A375 (cell line): ENCODE measurements around the gene PLVAP. TPM values are rescaled to one million over a fixed set of nuclear protein-coding genes. Genes with fewer than 3 reads are reported as not detected.

Experiments used
- total RNA-seq: library from RNA; depleted of rRNA; stranded (reverse); fragments of >200 nt; shearing (Covaris generic); gene quantifications from 2 replicates; pipeline ENCODE4 v1.2.3, GENCODE V29; 2014; rRNA removed

Gene PLVAP, protein sequence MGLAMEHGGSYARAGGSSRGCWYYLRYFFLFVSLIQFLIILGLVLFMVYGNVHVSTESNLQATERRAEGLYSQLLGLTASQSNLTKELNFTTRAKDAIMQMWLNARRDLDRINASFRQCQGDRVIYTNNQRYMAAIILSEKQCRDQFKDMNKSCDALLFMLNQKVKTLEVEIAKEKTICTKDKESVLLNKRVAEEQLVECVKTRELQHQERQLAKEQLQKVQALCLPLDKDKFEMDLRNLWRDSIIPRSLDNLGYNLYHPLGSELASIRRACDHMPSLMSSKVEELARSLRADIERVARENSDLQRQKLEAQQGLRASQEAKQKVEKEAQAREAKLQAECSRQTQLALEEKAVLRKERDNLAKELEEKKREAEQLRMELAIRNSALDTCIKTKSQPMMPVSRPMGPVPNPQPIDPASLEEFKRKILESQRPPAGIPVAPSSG
- 0.11 TPM in 1 of 2 replicates, not detected in the other for total RNA-seq

DNA sequence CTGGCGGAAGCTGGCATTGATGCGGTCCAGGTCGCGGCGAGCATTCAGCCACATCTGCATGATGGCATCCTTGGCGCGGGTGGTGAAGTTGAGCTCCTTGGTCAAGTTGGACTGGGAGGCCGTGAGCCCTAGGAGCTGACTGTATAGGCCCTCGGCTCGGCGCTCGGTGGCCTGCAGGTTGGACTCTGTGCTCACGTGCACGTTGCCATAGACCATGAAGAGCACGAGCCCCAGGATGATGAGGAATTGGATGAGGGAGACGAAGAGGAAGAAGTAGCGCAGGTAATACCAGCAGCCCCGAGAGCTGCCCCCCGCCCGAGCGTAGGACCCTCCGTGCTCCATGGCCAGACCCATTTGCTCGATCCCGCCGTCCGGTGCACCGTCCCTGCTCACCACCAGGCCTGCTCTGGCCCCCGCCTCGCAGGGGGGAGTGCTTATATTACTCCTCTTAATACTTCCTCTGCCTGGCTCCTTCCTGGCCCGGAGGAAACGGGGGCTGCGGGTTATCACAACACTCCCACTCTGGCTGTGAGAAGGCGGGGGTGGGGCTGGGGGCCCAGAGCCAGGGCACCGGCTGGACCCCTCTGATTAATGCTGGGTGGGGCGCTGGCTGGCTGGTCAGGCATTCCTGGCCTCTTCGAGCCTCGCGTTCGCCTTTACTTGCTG, at the start of gene PLVAP:
Gene PLVAP (minus strand): TSS at position 408 of the 666 bp plus-strand sequence. CDS start 54 bp downstream, at position 354.

DNA sequence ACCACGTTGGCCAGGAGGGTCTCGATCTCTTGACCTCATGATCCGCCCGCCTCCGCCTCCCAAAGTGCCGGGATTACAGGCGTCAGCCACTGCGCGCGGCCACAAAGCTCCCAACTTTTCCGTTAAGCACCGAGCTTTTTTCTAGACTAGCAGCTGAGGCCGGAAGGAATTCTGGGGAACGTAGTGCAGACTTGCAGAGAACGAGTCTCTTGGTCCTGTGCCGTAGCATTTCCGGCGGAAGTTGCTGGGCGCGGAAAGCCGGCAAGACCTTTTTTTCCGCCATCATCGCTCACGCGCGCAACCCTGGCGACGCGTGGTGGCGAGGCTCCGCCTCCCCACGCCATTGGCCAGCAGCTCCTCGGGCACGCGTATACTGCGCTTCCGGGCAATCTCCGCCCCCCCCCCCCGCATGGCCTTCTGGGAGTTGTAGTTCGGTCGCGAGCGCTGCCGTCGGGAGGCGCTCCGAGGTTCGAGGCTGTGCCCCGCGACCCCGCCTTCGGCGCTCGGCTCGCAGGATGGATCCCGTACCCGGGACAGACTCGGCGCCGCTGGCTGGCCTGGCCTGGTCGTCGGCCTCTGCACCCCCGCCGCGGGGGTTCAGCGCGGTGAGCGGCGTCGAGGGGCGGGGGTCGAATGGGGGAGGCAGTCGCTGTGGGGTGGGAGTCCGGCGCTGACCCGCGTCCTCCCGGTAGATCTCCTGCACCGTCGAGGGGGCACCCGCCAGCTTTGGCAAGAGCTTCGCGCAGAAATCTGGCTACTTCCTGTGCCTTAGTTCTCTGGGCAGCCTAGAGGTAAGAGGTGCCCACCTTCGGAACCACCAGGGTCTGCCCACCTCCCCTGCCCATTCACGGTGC, 42.7 kb upstream of the PLVAP start, which contains the start of gene MVB12A:
Gene MVB12A (plus strand): TSS at position 427 of the 854 bp plus-strand sequence. CDS start 89 bp downstream, at position 516.

DNA sequence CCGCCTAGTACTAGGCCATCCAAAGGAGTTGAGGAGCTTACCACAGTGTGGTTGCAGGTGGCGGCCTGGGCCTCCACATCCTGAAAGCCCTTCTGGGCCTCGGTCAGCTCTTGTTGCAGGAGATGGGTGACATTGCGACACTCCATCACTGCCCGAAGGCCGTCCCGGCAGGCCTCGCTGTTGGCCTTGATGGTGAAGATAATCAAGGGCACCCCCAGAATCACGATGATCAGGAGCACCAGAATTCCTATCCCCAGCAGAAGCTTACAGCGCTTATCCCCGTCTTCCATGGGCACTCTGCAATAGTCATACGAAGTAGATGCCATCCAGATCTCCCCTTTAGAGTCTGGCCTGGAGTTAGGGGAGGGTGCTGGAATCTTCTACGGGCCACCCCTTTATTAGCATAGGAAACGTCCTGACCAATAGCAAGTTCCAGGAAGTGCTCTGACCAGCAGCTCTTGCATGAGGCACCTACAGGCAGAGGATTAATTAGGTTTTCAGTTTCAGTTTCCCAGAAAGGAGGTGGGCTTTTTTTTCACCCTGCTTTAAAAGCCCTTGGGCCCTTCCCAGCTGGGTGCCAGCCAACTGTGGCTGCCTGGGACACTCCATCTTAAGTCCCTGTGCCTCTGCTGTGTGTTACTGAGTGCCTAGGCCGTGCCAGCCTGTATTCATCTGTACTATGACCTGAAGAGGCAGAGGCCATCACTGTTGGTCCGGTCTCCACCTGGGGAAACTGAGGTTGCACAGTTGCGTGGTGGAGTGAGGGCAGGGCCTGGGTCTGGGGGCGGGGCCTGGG, 28.3 kb upstream of the PLVAP start, which contains the start of gene BST2:
Gene BST2 (minus strand): TSS at position 381 of the 796 bp plus-strand sequence. CDS start 55 bp downstream, at position 326.

DNA sequence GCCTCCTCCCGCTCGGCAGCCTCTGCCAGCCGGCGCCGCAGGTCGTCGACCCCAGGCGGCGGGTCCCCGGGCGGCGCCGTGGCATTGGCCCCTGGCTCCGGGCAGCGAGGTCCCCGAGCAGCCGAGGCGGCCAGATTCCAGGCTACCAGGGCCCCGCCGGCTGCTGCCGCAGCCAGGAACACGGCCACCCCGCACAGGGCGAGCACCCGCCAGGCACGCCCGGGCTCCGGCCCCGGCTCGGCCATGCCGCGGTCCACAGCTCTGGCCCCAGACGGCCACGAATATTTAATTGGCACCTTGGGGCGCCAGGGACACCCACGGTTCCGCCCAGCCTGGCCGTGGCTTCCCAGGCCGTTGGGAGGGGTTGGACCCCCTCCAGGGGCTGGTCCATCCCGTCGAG, 16.8 kb upstream of the PLVAP start, which contains the start of gene CCDC194:
Gene CCDC194 (minus strand): TSS at position 283 of the 400 bp plus-strand sequence. CDS start 38 bp downstream, at position 245.

DNA sequence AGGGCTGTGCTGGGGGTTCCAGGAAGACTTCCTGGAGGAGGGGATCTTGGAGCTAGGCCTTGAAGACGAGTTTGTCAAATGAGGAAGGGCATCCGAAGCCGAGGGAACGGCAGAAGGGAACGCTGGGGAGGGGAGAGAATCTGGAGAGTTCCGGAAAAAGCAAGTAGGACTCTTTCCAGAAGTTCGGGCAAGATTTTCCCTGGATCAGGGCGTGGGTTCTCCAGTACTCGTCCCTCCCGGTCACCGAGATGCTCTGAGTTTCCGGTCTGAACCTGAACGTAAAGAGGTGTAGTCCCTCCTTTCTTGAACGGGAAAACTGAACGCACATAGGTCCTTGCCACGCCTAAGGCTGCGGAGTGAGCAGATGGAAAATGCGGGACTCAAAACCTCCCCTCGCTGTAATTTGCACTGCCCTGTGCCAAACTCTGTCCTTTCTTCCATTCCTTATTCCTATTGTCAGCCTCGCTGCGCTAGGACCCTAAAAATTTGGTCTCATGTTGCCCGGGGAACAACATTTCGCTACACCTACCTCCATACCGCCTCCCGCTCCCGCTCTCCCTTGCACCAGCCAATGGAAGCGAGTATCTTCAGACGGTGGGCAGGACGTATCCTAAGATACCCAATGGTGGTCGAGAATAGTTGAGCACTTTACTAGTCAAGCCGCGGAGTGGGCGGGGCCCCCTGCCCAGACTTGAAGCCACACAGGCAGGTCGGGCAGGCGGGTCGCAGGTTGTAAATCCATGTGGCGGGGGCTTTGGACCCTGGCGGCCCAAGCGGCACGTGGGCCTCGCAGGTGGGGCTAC, 40.1 kb downstream of the PLVAP start, which contains the start of gene GTPBP3:
Gene GTPBP3 (plus strand): TSS at position 682 of the 803 bp plus-strand sequence. CDS start 59 bp downstream, at position 741.

DNA sequence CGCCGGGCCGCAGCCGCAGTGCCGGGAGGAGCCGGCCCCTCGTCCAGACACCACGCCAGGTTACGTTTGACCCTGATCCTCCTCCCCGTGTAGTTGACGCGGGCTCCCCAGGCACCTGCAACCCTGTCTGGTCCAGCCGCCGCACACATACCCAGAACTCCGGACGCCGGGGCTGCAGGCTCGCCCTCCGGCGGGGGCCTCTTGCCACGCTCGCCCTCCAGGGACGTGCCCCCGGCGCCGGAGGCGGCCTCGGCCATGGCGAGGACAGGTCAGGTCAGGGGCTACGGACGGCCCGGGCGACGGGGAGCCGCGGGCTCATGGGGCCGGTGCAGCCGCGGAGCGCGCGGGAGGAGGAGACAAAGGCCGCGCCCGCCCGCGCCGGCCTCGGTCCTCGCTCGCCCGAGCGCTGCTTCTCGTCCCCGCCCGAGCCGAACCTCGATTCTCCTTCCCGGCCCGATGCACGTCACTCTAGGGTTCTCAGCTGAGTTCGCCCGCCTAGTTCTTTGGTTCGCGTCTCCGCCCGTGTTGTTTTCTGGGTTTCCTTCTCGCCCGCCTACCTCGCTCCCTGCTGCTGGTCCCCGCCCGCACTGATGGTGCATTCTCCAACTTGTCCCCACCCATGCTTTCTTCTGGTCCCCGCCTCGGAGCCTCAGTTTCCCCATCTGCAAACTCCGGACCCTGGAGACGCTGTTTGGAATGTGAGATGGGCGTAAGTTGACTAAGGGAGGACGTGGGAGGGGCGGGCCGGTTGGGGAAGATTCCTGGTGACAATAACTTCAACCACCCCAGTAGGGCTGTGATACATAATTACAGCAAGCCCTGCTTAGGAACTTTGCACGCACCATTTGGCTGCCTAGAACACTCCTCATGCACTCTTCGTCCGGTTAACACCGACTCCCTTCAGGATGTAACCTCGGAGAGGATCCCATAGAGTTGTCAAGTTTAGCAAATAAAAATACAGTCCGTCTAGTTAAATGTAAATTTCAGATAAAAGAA, 42.4 kb downstream of the PLVAP start, which contains the start of gene ANO8:
Gene ANO8 (minus strand): TSS at position 442 of the 996 bp plus-strand sequence. CDS start 185 bp downstream, at position 257.

DNA sequence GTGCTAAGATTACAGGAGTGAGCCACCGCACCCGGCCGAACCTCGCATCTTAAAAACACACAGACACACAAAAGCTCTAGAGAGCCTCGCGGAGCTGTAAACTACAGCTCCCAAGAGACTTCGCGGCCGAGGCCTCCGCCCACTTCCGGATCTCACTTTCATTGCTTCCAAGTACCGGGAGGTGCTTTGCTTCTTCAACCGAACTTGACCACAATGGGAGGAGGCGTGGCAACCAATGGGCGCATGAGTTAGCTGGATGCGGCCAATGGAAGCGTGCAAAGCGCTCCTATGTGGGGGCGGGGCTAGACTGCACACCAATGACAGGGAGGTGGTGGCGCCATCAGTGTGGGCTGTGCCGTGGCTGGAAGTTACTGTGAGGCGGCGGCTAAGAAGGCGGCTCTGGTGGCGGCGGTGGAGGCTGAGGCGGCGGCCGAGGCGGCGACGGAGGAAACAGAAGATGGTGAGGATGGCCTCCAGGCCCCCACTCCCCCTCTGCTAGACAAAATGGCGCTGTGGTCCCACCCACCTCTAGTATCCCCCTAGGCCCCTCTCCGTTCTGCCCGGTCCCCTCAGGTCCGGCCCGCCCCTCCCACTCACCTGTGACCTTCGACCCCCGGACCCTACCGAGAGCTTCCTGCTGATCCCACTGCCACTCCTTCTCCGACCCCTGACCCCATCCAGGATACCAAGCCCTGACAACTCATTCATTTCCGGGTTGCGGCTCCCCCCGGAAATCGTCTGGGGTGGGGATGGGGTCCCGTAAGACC, 67.8 kb downstream of the PLVAP start, which contains the start of gene DDA1:
Gene DDA1 (plus strand): TSS at position 366 of the 767 bp plus-strand sequence. CDS start 92 bp downstream, at position 458.

DNA sequence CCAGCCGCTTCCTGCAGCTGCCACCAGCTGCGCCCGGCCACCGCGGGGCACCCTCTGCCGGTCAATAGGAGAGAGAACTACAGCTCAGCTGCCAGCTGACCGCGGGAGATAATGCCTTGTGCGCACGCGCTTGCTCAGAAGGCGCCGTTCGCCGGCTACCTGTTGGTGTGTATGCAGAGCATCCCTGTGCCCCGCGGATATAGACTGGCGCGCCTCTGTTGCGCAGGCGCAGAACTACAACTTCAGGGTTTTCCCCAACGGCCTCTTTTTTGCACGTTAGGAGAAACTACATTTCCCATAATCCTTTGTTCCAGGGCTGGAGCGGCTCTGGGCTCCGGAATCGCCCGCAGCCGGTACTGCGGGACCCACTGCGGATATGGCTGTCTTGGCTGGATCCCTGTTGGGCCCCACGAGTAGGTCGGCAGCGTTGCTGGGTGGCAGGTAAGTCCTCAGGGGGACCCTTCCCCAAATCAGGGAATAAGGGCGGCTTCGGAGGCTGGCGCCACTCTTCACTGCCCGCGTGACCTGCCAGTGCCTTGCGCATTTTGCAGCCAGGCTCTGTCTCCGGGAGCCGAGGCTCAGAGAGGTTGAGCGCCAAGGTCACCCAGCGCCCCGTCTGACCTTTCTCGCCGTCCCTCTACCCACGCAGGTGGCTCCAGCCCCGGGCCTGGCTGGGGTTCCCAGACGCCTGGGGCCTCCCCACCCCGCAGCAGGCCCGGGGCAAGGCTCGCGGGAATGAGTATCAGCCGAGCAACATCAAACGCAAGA, 71.4 kb downstream of the PLVAP start, which contains the start of gene MRPL34:
Gene MRPL34 (plus strand): TSS at position 356 of the 768 bp plus-strand sequence. CDS start 21 bp downstream, at position 377.

DNA sequence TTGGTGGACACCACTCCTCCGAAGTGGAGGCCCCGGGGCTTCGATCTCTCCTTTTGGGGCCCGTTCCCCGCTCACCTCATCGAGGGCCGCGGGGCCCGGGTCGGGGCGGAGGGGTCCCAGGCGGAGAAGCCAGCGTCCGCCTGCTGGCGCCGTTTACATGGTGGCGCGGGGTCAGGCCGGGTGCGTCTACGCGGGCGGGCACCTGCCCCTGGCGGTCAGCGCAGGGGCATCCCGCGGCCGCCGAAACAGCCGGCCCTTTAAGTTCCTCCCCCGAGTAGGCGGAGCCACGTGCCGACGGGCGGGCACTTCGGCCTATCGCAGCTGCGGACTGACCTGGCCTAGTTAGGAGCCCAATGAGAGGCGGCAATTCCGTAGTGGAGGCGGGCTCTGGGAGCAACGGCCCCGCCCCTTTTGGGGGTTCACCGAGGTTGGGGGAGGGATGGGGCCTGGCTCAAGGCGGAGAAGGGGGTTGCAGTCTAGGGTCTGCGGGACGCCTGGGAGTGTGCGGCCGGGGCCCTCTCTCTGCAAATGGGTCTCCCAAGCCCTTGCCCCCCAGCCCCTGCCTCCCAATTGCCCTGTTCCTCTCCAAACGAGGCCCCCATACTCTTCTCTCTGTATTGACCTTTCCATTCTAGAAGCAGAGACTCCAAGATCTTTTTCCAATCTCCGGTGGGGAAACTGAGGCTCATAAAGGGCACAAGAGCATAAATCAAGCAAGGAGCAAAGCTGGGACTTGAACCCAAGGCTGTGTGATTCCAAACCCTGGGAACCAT, 73.8 kb downstream of the PLVAP start, which contains the start of gene ABHD8:
Gene ABHD8 (minus strand): TSS at position 259 of the 773 bp plus-strand sequence. CDS start 1,809 bp downstream, outside the sequence.

Other genes starting within 250 kb of the PLVAP start
- 137 and 146 TPM in 2 replicates for gene USE1, start 162.0 kb downstream of the PLVAP start, total RNA-seq
- gene OCEL1, start 151.1 kb downstream of the PLVAP start, total RNA-seq = 9.6 and 10.5 TPM in 2 replicates
- gene NR2F6, start 131.4 kb downstream of the PLVAP start, total RNA-seq = 87.1 and 107 TPM in 2 replicates
- not detected in 2 replicates for gene USHBP1, start 112.6 kb downstream of the PLVAP start, total RNA-seq
- 231 and 246 TPM in 2 replicates for gene BABAM1, start 109.9 kb downstream of the PLVAP start, total RNA-seq
- 5.1 and 6.9 TPM in 2 replicates for gene ANKLE1, start 95.4 kb downstream of the PLVAP start, total RNA-seq
- 21.3 and 22.6 TPM in 2 replicates for gene ABHD8, start 73.9 kb downstream of the PLVAP start, total RNA-seq
- 123 and 159 TPM in 2 replicates for gene MRPL34, start 71.5 kb downstream of the PLVAP start, total RNA-seq
- 80.6 and 111 TPM in 2 replicates for gene DDA1, start 67.8 kb downstream of the PLVAP start, total RNA-seq
- 7.4 and 7.7 TPM in 2 replicates for gene ANO8, start 42.5 kb downstream of the PLVAP start, total RNA-seq
- gene GTPBP3, start 39.8 kb downstream of the PLVAP start, total RNA-seq = 62.5 and 86.8 TPM in 2 replicates
- not detected in 2 replicates for gene CCDC194, start 16.9 kb upstream of the PLVAP start, total RNA-seq
- 1.3 and 4.5 TPM in 2 replicates for gene BST2, start 28.3 kb upstream of the PLVAP start, total RNA-seq
- 114 and 143 TPM in 2 replicates for gene MVB12A, start 42.7 kb upstream of the PLVAP start, total RNA-seq
- gene TMEM221, start 71.3 kb upstream of the PLVAP start, total RNA-seq = 0.05 TPM in 1 of 2 replicates, not detected in the other
- not detected in 2 replicates for gene NXNL1, start 83.6 kb upstream of the PLVAP start, total RNA-seq
- 28.9 and 32.2 TPM in 2 replicates for gene SLC27A1, start 93.2 kb upstream of the PLVAP start, total RNA-seq
- gene PGLS, start 134.3 kb upstream of the PLVAP start, total RNA-seq = 84.4 and 113 TPM in 2 replicates
- 102 and 106 TPM in 2 replicates for gene COLGALT1, start 178.3 kb upstream of the PLVAP start, total RNA-seq